GM20000 (cell line): ENCODE data around the gene IFNGR1.
"Not testable (repeated sequence)": the region's sequence is repeated elsewhere in the genome, so short reads cannot be mapped to it uniquely, and the experiment has no call there.

Source experiments
- DNase-seq: peaks from one replicate; pipeline ENCODE4 v3.0.0; 2012; ENCODE audit warnings: low spot score
- CTCF ChIP-seq: IDR thresholded peaks from 2 replicates; pipeline ENCODE4 v1.5.1; 2012; ENCODE audit warnings: mild to moderate bottlenecking, control low read depth; ENCODE audit errors: extremely low read depth, missing control alignments

The IFNGR1 gene

DNA sequence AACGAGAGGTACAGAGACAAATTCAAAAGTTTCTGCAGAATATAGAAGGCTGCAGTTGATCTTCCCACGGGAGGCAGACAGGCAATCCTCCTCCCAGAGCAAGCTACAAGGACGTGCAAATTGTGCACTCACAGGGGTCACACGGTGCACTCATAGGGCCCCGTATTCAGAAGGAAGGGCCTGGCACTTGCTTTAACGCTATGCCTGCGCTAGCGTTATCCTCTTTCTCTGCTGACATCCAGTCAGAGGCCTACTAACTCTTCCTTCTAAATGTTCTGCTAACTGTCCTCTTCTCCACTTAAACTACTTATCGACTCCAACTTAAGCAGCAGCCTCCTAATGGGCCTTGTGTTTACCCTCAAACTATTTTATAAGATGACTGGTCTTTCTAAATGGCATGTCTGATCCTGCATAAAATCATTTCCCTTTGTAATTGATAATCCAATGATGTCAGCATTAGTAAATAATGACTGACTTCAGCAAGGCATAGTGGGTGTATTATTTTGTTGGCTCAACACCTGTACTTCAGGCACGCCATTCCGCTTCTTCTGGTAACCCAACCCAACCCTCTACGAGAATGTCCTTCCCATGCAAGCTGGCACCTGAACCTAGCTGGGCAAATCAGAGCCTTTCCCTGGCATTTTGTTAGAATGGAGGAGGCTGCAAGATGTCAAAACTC is 2.2 kb downstream of the IFNGR1 start:
- TF ChIP-seq CTCF = no peak
- no peak for DNase-seq

- no peak for TF ChIP-seq CTCF
- no peak for DNase-seq
Observed at GRCh38 chr6:137216106-137216505, 3.1 kb downstream of the IFNGR1 start.

DNA sequence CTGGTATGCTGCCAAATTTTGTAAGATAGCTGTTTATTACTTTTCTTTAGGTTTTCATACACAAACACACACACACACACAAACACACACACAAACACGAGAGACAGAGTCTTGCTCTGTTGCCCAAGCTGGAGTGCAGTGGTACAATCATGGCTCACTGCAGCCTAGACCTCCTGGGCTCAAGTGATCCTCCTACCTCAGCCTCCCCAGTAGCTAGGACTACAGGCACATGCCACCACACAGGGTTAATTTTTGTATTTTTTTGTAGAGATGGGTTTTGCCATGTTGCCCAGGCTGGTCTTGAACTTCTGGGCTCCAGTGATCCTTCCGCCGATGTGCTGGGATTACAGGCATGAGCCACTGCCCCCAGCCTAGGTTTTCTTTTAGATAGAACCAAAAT is 3.6 kb downstream of the IFNGR1 start:
- not testable (repeated sequence) for DNase-seq

DNA sequence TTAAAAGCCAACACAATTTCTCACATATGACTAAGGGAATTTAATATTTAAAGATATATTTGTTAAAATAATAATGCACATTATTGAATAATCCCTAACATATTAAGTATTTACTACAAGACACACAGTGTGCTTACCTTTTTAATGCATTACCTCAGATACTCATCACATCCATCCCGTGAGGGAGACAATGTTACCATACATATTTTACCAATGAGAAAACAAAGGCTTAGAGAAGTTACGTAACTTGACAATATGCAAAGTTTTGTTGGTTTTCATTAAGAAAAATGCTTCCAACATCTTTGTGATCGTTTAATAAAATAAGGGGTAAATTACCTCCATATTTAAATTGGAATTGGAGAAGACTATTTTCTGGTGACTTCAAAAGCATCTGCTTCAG is 4.3 kb downstream of the IFNGR1 start:
- DNase-seq = no peak
- TF ChIP-seq CTCF = no peak

DNA sequence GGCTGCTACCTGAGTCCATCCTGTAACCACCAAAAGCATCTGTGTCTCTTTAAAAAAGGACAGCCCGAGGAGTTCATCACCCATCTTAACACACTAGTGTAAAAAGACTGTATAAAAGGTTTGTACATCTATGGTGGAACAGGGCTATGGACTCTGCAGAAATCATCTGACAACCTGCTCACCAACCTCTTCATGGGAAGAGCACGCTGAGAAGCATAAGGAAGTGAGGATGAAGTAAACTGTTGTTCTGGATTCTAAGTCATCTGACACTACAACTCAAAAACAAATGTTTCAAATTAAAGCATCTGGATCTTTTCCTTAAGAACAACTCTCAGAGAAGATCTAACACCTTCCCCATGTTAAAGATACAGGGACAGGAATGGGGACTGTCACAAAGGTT is 5.4 kb downstream of the IFNGR1 start:
- no peak for TF ChIP-seq CTCF
- DNase-seq = no peak

- no peak for DNase-seq
- TF ChIP-seq CTCF = no peak
Observed at GRCh38 chr6:137213331-137213740, 5.8 kb downstream of the IFNGR1 start.

DNA sequence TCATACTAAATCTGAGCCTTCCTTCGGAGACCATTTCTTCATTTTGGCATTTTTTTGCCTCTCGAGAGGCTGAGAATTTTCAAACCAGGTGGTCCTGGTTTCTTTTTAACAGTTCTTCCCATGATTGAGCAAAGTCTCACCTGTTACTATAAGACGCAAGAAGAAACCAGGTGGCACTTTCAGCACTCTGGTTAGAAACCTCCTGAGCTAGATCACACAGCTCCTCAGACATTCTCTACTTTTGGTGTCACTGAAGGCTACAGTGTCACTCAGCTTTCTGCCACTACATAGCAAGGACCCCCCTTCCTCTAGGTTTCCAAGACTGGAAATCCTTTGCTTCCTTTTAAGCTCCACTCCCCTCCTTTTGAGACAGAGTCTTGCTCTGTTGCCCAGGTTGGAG is 7.3 kb downstream of the IFNGR1 start:
- no peak for DNase-seq
- TF ChIP-seq CTCF = no peak

- no peak for DNase-seq
- TF ChIP-seq CTCF = no peak
Observed at GRCh38 chr6:137210903-137211302, 8.3 kb downstream of the IFNGR1 start.
